Mesodermal cell (in vitro differentiated cells): ENCODE data around the gene C11orf42.

ENCODE experiments used
- H3K27ac ChIP-seq: 2 replicates; pipeline ENCODE4 v1.7.0; 2013; ENCODE audit warnings: mild to moderate bottlenecking, low read depth, low read length, moderate library complexity; ENCODE audit not compliant: severe bottlenecking
- H3K36me3 ChIP-seq: 2 replicates; pipeline ENCODE4 v1.7.1; 2013; ENCODE audit warnings: mild to moderate bottlenecking, low read length, moderate library complexity; ENCODE audit not compliant: control insufficient read depth, insufficient read depth
- H3K4me1 ChIP-seq: one replicate; pipeline ENCODE4 v1.7.1; 2013; ENCODE audit warnings: mild to moderate bottlenecking, low read length; ENCODE audit not compliant: insufficient read depth, control insufficient read depth, poor library complexity, severe bottlenecking
- H3K4me3 ChIP-seq: 2 replicates; pipeline ENCODE4 v1.7.0; 2013; ENCODE audit warnings: low read length, control low read depth, mild to moderate bottlenecking; ENCODE audit not compliant: insufficient read depth, poor library complexity, severe bottlenecking; ENCODE audit errors: extremely low read depth
- H3K9me3 ChIP-seq: 2 replicates; pipeline ENCODE4 v1.7.1; 2013; ENCODE audit warnings: mild to moderate bottlenecking, low read length, moderate library complexity; ENCODE audit not compliant: control insufficient read depth
- WGBS, 2 experiments: methylation state at CpG; one replicate each; pipeline ENCODE4 v1.1.5; 2013; ENCODE audit warnings: missing lambda C conversion rate in 2 of 2; ENCODE audit not compliant: insufficient coverage in 2 of 2; 5-methylcytosine and 5-hydroxymethylcytosine counted together

Gene C11orf42

DNA sequence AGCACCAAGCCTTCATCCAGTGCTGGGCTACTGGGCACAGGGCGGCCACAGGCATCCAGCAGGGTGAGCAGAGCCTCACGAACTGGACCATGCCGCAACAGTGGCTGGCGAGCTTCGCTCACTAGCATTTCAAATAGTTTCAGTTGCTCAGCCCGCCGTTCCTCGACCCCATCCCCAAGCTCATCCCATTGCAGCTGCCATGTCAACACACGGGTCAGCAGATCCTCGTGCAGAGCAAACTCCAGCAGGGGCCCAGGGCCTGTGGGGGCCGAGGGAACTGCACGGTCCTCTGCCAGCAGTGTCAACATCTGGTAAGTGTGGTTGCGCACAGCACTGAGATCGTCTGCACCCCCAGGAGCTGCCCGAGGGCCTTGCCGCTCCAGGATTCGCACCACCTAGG lies 18.5 kb downstream of the C11orf42 start:
- no peak overlapping the region for H3K27ac ChIP-seq
- 95 to 99% methylated on average over 15 to 16 of the region's 17 CpGs for WGBS, 2 experiments
- H3K9me3 ChIP-seq: no peaks in the 10 kb centered on the region
- H3K4me3 ChIP-seq: no peak overlapping the region
- peaks cover 50% of the 10 kb centered on the region for H3K36me3 ChIP-seq
- peaks cover 14% of the 10 kb centered on the region for H3K4me1 ChIP-seq

DNA sequence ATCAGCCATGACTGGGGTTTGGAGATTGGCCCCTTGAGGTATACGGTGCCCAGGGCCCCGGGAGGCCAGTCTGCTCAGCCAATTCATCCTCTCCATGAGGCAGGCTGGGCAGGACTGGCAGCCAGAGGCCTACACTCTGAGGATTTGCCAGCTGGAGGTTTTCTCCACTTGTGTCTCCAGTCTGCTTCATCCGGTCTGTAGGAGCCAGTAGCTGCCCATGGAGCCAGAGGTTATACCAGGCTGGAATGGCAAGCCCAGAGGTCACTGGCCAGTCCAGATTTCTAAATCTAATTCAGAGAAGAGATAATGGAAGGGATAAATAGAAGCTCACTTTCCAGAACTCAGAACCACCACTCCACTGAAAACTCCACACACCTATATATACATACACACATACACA lies 19.1 kb downstream of the C11orf42 start:
- peaks cover 50% of the 10 kb centered on the region for H3K36me3 ChIP-seq
- 95 to 100% methylated on average over 3 of the region's 3 CpGs for WGBS, 2 experiments
- peaks cover 10% of the 10 kb centered on the region for H3K4me1 ChIP-seq
- H3K27ac ChIP-seq: no peak overlapping the region
- H3K4me3 ChIP-seq: no peak overlapping the region
- H3K9me3 ChIP-seq: no peaks in the 10 kb centered on the region

DNA sequence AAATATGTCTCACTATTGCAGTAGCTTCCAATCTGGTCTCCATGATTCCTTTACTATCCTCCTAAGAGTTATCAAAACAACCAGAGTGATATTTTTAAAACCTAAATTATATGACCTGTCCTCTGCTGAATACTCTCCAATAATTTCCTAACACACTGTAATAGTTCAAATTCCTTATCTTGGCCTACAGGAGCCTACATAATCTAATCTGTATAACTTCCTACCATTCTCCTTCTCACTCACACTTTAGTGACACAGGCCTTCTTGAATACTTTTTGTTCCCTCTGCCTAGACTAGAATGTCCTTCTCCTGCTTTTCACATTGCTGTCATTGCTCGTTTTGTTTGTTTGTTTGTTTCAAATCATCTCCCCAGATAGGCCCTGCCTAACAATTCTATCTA lies 19.7 kb downstream of the C11orf42 start:
- H3K27ac ChIP-seq: no peak overlapping the region
- WGBS, 2 experiments: 85 to 89% methylated on average over 1 of the region's 1 CpG

DNA sequence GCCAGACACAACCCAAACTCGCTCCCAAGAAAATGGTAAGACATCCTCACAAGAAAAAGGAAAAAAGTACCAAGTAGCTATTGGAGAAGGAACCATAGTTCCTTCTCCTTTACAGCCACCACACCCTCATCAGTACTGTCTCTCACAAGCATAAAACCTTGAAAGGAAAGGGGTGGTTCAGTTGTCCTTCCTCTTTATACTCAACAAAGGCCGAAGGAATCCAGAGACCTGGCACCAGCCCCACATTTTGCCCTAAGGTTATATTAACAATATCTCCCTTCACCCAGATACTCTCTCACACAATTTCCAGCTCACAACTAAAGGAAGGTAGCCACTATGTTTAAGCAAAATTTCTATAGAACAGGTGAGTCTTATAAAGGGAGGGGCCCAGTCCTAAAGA lies 20.5 kb downstream of the C11orf42 start:
- peaks cover 39% of the 10 kb centered on the region for H3K36me3 ChIP-seq
- no peak overlapping the region for H3K4me3 ChIP-seq
- H3K9me3 ChIP-seq: no peaks in the 10 kb centered on the region
- WGBS, 2 experiments: no CpG with 5 or more reads among the region's 2 CpGs
- H3K4me1 ChIP-seq: no peaks in the 10 kb centered on the region
- no peak overlapping the region for H3K27ac ChIP-seq

More for the DNA sequence above, 19.7 kb downstream of the C11orf42 start:
- peaks cover 4% of the 10 kb centered on the region for H3K4me1 ChIP-seq
- H3K36me3 ChIP-seq: peaks cover 45% of the 10 kb centered on the region
- H3K4me3 ChIP-seq: no peak overlapping the region
- H3K9me3 ChIP-seq: no peaks in the 10 kb centered on the region

DNA sequence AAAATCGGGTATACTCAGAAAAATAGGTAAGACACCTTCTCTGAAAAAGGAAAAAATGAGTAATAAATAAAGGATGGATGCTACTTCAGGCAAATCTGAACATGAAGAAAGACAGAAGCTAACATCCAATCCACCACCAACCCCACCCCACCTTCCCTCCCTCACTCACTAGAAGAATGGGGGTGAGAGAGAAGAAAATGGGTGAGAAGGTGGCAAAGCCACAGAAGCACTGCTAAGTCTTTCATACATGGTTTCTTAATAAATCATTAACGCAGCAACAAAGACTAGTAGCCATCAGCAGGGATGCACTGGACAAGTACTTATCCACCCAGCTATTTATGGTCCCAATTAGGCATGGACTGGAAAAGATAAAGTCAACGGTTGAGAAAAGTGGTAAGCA lies 23.2 kb downstream of the C11orf42 start:
- peaks cover 12% of the 10 kb centered on the region for H3K36me3 ChIP-seq
- H3K27ac ChIP-seq: no peak overlapping the region
- no peak overlapping the region for H3K4me3 ChIP-seq
- no peaks in the 10 kb centered on the region for H3K4me1 ChIP-seq
- no peaks in the 10 kb centered on the region for H3K9me3 ChIP-seq
- WGBS, 2 experiments: 67 to 100% methylated on average over 1 to 2 of the region's 3 CpGs

DNA sequence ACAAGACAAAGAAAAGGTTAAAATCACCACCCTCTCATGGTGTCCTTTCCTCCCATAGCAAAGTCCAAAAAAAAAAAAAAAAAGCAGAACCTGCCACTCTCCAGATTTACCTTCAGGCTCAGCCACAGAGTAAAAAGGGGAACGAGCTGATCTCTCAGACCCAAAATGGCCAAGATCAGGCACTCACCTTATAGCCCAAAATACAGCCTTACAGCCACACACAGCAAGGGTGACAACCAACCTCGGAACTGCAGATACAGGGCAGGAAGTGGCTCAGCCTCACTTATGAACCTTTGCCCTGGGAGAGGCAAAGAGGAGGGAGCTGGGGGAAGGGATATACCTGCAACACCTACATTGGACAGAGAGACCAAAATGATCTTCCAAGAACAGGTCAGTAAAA lies 24.6 kb downstream of the C11orf42 start:
- Histone ChIP-seq H3K4me3 (no peak overlapping the region), H3K27ac (no peak overlapping the region), H3K36me3 (no peaks in the 10 kb centered on the region), H3K4me1 (peaks cover 3% of the 10 kb centered on the region), H3K9me3 (no peaks in the 10 kb centered on the region)
- WGBS, 2 experiments: 60% methylated on average over 1 of the region's 2 CpGs; no CpG with 5 or more reads in 1 of the 2 experiments

DNA sequence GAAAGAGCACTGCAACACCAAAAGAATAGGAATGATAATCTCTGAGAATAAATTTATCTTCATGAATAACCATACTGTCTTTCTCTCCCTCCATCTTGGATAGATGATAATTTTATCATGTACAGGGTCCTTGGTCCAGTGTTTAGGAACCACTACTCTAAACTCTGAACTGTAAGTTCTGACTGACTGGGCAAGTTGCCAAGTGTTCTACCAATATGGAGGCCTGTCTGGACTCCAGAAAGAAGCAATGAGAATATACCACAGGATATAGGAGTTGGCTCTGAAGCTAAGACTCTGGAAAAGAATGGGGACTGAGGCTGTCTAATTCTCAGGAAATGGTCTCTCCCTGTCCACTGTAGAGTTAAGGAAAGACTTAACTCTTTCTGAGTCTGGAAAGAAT lies 27.5 kb downstream of the C11orf42 start:
- no peaks in the 10 kb centered on the region for H3K36me3 ChIP-seq
- no peaks in the 10 kb centered on the region for H3K9me3 ChIP-seq
- peaks cover 3% of the 10 kb centered on the region for H3K4me1 ChIP-seq
- no peak overlapping the region for H3K27ac ChIP-seq
- H3K4me3 ChIP-seq: no peak overlapping the region

DNA sequence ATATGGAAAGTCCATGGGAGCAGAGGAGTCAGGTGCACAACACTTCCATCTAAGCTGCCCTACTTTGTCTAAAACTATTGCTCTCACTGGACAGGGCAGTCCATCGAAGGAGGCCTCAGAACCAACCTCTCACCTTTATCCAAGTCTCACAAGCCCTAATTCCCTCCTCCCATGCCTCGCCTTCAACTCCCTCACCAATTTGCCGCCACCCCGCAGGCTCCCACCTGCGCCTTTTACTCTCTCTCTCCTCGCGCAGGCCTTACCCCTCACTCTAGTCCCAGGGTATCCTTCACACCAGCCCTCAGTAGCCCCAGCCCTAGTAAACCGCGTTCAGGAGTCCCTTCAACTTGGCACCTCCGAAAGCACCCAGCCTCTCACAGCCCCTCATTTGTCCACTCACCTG lies 28.6 kb downstream of the C11orf42 start:
- peaks cover 3% of the 10 kb centered on the region for H3K4me1 ChIP-seq
- H3K4me3 ChIP-seq: peak overlapping the region; percentile 74
- H3K9me3 ChIP-seq: no peaks in the 10 kb centered on the region
- WGBS, 2 experiments: 2% methylated on average over 8 to 9 of the region's 10 CpGs
- peak overlapping the region; percentile 25 for H3K27ac ChIP-seq
- H3K36me3 ChIP-seq: no peaks in the 10 kb centered on the region

DNA sequence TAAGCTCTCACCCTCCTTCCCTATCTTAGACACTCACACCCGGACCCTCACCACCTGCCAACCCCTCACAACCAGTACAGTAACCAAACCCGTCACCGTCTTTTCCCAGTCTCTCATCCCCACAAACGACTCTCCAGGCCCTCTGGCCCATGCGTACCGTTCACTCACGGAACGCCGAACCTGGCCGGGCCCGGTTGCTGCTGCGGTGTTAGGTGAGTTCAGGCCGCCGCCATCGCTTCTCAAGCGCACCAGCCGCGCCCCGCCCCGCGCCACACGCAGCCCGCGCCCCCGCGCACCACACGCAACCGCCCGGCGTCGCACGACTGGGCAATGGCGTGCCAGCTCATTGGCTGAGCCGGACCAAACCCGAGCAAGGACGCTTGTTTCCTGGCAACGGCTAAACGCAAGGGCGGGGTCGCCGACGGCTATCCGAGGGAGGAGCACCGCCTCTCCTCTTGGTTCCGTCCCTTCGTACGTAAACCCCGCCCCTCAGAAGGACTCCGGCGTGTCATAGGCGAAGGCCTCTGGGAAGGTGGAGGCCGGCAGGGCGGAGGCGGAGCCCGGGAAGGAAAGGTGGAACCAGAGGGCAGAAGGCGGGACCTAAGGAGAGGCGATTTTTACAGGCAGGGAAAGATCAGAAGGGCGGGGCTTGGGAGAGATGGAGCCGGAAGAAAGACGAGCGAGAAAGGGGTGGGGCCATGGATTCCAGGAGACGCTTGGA lies 29.2 kb downstream of the C11orf42 start, which contains the start of gene FHIP1B:
TSS of gene FHIP1B (minus strand) at position 250 of the 721 bp plus-strand sequence. CDS start 10,120 bp downstream, outside the sequence.
- no peaks in the 10 kb centered on the region for H3K36me3 ChIP-seq
- peak within 1 kb of the TSS; percentile 74 for H3K4me3 ChIP-seq
- 0% methylated on average over 60 to 62 of the region's 62 CpGs for WGBS, 2 experiments
- H3K27ac ChIP-seq: peak within 1 kb of the TSS; percentile 76
- H3K9me3 ChIP-seq: no peaks in the 10 kb centered on the region
- H3K4me1 ChIP-seq: peaks cover 3% of the 10 kb centered on the region

DNA sequence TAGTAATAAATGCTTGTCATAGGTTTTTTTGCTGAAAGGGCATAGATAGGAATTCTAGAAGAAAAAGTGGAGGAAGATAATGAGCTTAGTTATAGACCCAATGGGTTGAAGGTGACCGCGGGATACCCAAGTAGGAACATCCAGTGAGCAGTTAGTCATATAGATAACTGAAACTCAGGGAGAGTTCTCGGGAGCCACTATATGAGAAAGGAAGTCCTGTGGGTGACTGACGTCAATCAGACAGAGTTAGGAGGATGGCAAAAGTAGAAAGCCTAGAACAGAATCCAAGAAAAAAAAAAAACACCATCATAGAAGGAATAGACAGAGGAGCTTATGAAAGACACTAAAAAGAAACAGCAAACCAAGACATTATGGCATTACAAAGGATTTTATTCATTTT lies 31.9 kb downstream of the C11orf42 start:
- 96 to 98% methylated on average over 3 of the region's 4 CpGs for WGBS, 2 experiments
- H3K9me3 ChIP-seq: no peaks in the 10 kb centered on the region
- H3K4me3 ChIP-seq: no peak overlapping the region
- H3K4me1 ChIP-seq: peaks cover 3% of the 10 kb centered on the region
- H3K27ac ChIP-seq: no peak overlapping the region
- no peaks in the 10 kb centered on the region for H3K36me3 ChIP-seq

DNA sequence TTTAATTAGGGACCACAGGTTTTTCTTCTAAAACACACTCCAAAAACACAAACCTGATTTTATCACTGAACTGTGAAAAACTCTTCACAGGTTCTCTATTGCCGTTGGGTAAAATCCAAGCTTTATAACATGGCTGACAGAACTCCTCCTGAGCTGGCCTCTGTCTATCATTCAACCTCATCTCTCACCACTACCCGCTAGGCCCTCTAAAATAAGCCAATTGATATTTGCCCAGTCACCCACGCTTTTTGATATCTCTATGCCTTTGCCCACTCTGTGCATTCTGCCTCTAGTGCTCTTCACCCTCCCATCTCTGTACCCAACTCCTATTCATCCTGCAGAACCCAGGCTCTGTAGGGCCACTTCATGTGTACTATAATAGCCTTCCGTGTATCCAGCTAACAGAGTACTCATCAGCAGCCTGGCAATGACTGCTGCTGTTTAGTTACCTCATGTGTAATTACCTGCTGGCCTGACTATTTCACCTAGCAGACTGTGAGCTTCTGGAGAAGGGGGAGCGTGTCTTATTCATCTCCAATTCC lies 32.5 kb downstream of the C11orf42 start:
- H3K4me1 ChIP-seq: peaks cover 3% of the 10 kb centered on the region
- no peaks in the 10 kb centered on the region for H3K36me3 ChIP-seq
- H3K4me3 ChIP-seq: no peak overlapping the region
- WGBS, 2 experiments: 80 to 95% methylated on average over 3 to 4 of the region's 5 CpGs
- no peak overlapping the region for H3K27ac ChIP-seq
- no peaks in the 10 kb centered on the region for H3K9me3 ChIP-seq
